Astrocyte (in vitro differentiated cells and primary cell): Measurements from ENCODE around the gene ARHGAP28.

Experiments used
- CTCF ChIP-seq: IDR thresholded peaks from 2 replicates; pipeline ENCODE4 v1.5.1; 2011; ENCODE audit warnings: low read depth, mild to moderate bottlenecking, inconsistent platforms, low read length, moderate library complexity; ENCODE audit not compliant: insufficient read depth
- EZH2 ChIP-seq: IDR thresholded peaks from 2 replicates; pipeline ENCODE4 v1.6.1; 2012; ENCODE audit warnings: mild to moderate bottlenecking, low read length, inconsistent platforms; ENCODE audit not compliant: insufficient read depth

- TF ChIP-seq CTCF (no peak), EZH2 (no peak)
These were observed 54.5 kb downstream of the ARHGAP28 start for GRCh38 chr18:6784046-6784445.
